Measurements from ENCODE around the gene ATP11B. TPM values are rescaled to one million over a fixed set of nuclear protein-coding genes. Genes with fewer than 3 reads are reported as not detected.

The ATP11B gene
- 68.7 and 70.1 TPM in 2 replicates for total RNA-seq (2021)
- Bru-seq, nascent RNA: percentile 85 among the genes with signal in this experiment
- BruChase-seq, experiment 1, labeled RNA remaining after a 2-hour chase: percentile 80 among the genes with signal in this experiment
- BruChase-seq, experiment 2, labeled RNA remaining after a 6-hour chase: percentile 80 among the genes with signal in this experiment
- long read RNA-seq, full-length matches to known transcripts: 31 of 72 reads
- long read RNA-seq, partial matches to known transcripts: 26 of 72 reads
- long read RNA-seq, other reads (novel, unspliced or antisense): 15 of 72 reads

GRCh38 chr3:182792901-182793662 lies at the start of gene ATP11B:
TSS of gene ATP11B (plus strand) at chr3:182793504. CDS start at chr3:182793760, 256 bp downstream.
- ChIA-PET CTCF (interaction anchor here (0.5 kb wide), 1 partner anchor 77 kb away, joined by 4 read pairs; no protein-coding TSS in a partner anchor), POLR2A (ENCODE audit: low non-redundant PET) (interaction anchor here (0.7 kb wide), 1 partner anchor 79 kb away, joined by 3 read pairs; no protein-coding TSS in a partner anchor)
- intact Hi-C loops (cut with micrococcal nuclease; ENCODE audit: unreplicated experiment): no loop called here
- peak; percentile 73 for DNase-seq (ENCODE audit: low spot score)
- Histone ChIP-seq H3K4me1 (ENCODE audit: insufficient read depth, low read length, poor library complexity, severe bottlenecking) (peaks cover 13% of the 10 kb centered on the region), H3K36me3 (ENCODE audit: insufficient read depth, low read length, poor library complexity, severe bottlenecking) (no peaks in the 10 kb centered on the region), H3K27ac (ENCODE audit: low read depth, low read length, poor library complexity, severe bottlenecking) (peak within 1 kb of the TSS; percentile 89), H3K27me3 (replicated peaks; ENCODE audit: insufficient read depth, low read depth, low read length, poor library complexity) (no peaks in the 10 kb centered on the region), H3K9me3 (ENCODE audit: low read depth, low read length, poor library complexity, severe bottlenecking) (no peaks in the 10 kb centered on the region), H3K4me3 (ENCODE audit: low read depth, low read length, poor library complexity, severe bottlenecking) (peak within 1 kb of the TSS; percentile 73)
- TF ChIP-seq EZH2 (IDR thresholded peaks at IDR 0.05; ENCODE audit: borderline replicate concordance, low read depth, low read length, poor library complexity, severe bottlenecking) (no peak), CTCF (conservative IDR thresholded peaks at IDR 0.05; ENCODE audit: low read depth, low read length) (no peak)
- BruUV-seq (replicated peaks): TSS peak; percentile 97

GRCh38 chr3:182746959-182747358 lies 46.3 kb upstream of the ATP11B start:
- Histone ChIP-seq H3K27me3 (replicated peaks; ENCODE audit: insufficient read depth, low read depth, low read length, poor library complexity) (no peaks in the 10 kb centered on the region), H3K4me1 (ENCODE audit: insufficient read depth, low read length, poor library complexity, severe bottlenecking) (no peaks in the 10 kb centered on the region), H3K36me3 (ENCODE audit: insufficient read depth, low read length, poor library complexity, severe bottlenecking) (no peaks in the 10 kb centered on the region), H3K27ac (ENCODE audit: low read depth, low read length, poor library complexity, severe bottlenecking) (no peak overlapping the region), H3K4me3 (ENCODE audit: low read depth, low read length, poor library complexity, severe bottlenecking) (no peak overlapping the region), H3K9me3 (ENCODE audit: low read depth, low read length, poor library complexity, severe bottlenecking) (no peaks in the 10 kb centered on the region)
- POLR2A ChIA-PET (ENCODE audit: low non-redundant PET): no interaction called here
- CTCF ChIA-PET: no interaction called here
- TF ChIP-seq CTCF (conservative IDR thresholded peaks at IDR 0.05; ENCODE audit: low read depth, low read length) (no peak), EZH2 (IDR thresholded peaks at IDR 0.05; ENCODE audit: borderline replicate concordance, low read depth, low read length, poor library complexity, severe bottlenecking) (no peak)
- no TSS peak for BruUV-seq (replicated peaks)
- no peak for DNase-seq (ENCODE audit: low spot score)
- intact Hi-C loops (cut with micrococcal nuclease; ENCODE audit: unreplicated experiment): no loop called here

- Histone ChIP-seq H3K36me3 (ENCODE audit: insufficient read depth, low read length, poor library complexity, severe bottlenecking) (no peaks in the 10 kb centered on the region), H3K4me3 (ENCODE audit: low read depth, low read length, poor library complexity, severe bottlenecking) (no peak overlapping the region), H3K27ac (ENCODE audit: low read depth, low read length, poor library complexity, severe bottlenecking) (no peak overlapping the region), H3K4me1 (ENCODE audit: insufficient read depth, low read length, poor library complexity, severe bottlenecking) (peaks cover 7% of the 10 kb centered on the region), H3K27me3 (replicated peaks; ENCODE audit: insufficient read depth, low read depth, low read length, poor library complexity) (no peaks in the 10 kb centered on the region), H3K9me3 (ENCODE audit: low read depth, low read length, poor library complexity, severe bottlenecking) (no peaks in the 10 kb centered on the region)
- no TSS peak for BruUV-seq (replicated peaks)
- intact Hi-C loops (cut with micrococcal nuclease; ENCODE audit: unreplicated experiment): no loop called here
- TF ChIP-seq EZH2 (IDR thresholded peaks at IDR 0.05; ENCODE audit: borderline replicate concordance, low read depth, low read length, poor library complexity, severe bottlenecking): no peak
- no peak for TF ChIP-seq CTCF (conservative IDR thresholded peaks at IDR 0.05; ENCODE audit: low read depth, low read length)
- DNase-seq (ENCODE audit: low spot score): no peak
- POLR2A ChIA-PET (ENCODE audit: low non-redundant PET): interaction anchor here (0.5 to 0.7 kb wide), 2 partner anchors 9 to 14 kb away, joined by 3 to 26 read pairs; no protein-coding TSS in a partner anchor
- CTCF ChIA-PET: no interaction called here
These were observed 38.0 kb upstream of the ATP11B start for GRCh38 chr3:182755308-182755707.

Measured in A673 (cell line).